ENCODE measurements around the gene NCKAP5.
A peak's percentile ranks its signal among the peaks of the same experiment; 100 is the strongest.

The NCKAP5 gene

DNA sequence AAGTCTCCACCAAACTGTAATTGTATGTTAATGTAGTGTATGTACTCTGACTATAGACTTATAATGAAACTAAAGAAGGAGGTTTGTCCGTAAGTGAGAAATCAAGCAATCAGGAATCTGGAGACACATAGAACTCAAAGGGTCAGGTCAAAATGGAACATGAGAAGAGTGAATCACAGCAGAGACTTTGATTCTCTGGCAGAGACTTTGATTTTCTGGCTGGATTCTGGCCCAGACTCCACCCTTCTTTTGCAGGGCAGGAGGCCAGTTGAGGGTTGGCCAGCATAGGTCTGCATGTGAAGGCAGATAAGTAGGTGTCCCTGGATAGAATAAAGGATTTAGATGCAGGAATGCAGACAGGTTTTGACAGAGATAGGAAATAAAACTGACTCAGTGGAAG, 11.0 kb upstream of the NCKAP5 start:
- no peak overlapping the region for H3K4me3 ChIP-seq (ENCODE audit: low read depth, low read length)
- DNase-seq (ENCODE audit: low read depth), result peak; percentile 61

DNA sequence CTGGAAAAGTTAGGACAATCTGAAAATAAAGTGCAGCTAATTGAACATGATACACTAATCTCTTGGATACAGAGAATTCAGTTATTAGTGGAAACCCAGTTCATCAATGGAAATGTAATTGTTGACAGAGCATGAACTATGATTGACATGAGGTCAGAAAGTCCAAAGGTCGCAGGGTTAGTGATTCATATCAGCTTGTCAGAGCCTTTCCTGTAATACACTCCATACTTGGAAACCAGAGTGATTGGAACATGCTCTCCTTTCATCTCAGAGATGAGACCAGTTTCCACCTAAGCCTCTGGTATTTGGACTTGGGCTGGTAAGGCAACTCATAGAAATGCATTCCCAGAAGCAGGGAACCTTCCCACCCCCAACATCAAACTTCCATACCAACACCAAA, 8.5 kb upstream of the NCKAP5 start:
- H3K4me3 ChIP-seq (ENCODE audit: low read depth, low read length), result no peak overlapping the region
- DNase-seq (ENCODE audit: low read depth), result no peak

DNA sequence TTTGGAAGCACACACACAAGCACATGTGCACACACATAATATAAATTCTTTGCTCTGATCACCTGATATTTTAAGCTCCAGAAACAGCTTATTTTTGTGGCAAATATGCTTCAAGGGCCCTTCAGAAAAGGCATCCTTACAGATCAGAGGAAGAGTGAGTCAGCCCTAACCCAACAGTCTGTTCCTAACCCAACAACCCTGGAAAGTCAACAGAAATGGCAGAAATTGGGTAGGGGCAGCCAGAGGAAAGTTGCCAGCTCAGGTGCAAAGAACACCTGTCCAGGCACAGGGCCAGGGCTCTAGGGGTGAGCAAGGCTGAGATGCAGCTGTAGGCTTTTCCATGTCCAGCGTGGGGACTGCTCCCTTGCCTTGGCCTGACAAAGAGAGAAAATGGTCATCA, 6.4 kb upstream of the NCKAP5 start:
- no peak for DNase-seq (ENCODE audit: low read depth)
- H3K4me3 ChIP-seq (ENCODE audit: low read depth, low read length), result no peak overlapping the region

DNA sequence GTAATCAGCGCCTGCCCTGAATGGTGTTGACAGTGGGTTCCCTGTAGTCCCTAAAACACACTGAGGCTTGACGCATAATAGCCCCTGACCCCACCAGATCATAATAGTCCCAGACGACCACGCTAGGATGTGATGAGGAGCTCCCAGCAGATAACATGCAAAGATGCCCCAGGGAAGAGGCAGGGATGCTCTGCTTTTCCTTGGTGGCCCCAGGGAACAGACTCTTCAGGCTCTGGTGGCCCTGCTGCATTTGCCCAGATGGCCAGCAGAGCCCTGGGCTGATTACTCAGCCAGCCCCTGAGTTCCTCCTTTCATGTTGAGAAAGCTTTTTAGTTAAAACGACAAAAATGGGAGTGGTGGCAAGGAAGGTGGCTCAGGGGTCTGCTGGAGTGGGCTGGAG, 5.9 kb upstream of the NCKAP5 start:
- no peak for DNase-seq (ENCODE audit: low read depth)
- no peak overlapping the region for H3K4me3 ChIP-seq (ENCODE audit: low read depth, low read length)

DNA sequence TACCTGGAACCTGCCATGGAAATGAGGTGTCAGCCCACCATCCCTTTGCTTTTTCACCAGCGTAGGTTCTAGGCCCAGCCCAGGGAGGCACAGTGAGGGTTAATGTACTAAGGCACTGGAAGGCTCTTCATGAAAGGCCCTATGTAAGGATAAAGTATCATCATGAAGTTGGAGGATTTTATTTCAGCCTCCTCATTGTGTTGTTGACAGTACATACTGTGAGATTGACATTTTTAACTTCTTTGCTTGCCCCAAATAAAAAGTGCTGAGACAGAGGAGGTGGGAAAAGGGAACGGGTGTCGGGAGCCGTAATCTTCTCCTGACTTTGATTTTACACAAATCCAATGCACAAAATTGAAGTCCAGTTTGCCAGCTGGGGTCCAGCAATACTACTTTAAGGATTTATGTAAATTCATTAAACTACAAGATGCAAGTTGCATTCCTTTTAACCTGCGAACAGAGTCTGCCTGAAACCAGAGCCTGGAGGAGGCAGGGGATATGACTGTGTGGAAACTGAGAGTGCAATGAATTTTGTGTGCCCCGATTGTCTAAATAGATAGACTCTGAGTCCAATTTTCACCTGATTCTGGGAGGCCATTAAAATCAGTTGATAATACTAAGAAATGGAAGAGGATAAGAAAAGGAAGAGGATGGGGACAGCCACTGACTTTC, 5.4 kb upstream of the NCKAP5 start:
- no peak overlapping the region for H3K4me3 ChIP-seq (ENCODE audit: low read depth, low read length)

DNA sequence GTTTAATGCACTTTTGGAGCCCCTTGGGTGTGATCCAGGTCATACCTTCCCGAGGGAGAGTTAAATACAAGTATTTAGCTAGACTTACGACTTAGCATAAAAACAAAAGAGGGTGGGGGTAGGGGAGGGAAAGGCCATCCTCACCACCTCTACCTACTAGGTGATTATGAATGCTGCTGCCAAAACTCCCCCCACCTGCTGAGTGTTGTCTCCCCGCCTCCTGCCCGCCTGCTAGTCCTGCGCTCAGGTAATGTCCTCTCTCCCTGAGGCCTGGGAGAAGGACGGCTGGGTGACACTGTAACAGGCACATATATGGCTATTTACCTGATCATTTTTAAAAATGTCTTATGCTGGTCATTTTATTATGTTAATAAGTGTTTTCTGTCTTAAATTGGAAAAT, 3.0 kb upstream of the NCKAP5 start:
- no peak for DNase-seq (ENCODE audit: low read depth)
- no peak overlapping the region for H3K4me3 ChIP-seq (ENCODE audit: low read depth, low read length)

More for the DNA sequence above, 5.4 kb upstream of the NCKAP5 start:
- no peak for DNase-seq (ENCODE audit: low read depth)

DNA sequence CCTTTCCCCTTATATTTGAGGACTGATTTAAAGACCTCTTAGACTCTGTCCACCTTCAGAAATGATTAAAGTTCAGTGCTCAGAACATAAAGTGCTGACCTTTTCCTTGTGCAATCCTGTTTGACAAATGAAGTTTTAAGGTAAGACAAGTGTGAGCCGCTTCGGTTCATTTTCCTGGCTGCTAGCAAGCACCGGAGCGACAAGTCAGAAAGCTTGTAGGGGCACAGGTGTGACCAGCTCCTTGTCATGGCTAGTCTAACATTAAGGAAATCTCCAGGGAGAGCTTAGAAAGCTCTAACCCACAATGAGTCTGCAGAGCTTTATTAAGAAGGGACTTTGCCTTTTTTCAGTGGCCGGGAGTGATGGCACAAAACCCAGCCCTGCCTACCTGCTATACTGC, 2.3 kb upstream of the NCKAP5 start:
- H3K4me3 ChIP-seq (ENCODE audit: low read depth, low read length), result no peak overlapping the region
- DNase-seq (ENCODE audit: low read depth), result no peak

DNA sequence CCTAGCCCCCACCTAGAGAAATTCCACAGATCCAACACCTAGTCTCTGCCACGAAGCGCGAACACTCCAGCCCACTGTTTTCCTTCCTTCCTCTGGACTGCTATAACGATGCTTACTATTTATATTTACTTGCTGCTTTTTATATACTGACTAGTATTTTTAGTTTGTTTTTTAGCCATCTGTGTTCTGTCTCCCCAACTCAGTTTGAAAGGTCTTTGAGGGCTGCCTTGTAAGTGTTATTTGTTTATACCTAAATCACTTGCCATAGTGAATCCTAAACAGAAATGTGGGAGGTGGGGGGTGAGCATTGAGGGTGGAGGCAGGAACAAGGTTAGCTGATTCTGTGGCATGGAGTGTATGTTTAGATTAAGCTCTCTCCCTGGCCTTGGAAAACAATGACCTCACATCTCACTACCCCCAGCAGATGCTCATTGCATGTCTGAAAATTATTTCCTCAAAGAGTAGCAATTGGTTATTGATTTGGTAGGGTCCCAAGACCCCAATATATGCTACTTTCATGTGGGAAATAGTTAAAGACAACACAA, 1.1 kb upstream of the NCKAP5 start:
- H3K4me3 ChIP-seq (ENCODE audit: low read depth, low read length), result no peak overlapping the region
- no peak for DNase-seq (ENCODE audit: low read depth)

DNA sequence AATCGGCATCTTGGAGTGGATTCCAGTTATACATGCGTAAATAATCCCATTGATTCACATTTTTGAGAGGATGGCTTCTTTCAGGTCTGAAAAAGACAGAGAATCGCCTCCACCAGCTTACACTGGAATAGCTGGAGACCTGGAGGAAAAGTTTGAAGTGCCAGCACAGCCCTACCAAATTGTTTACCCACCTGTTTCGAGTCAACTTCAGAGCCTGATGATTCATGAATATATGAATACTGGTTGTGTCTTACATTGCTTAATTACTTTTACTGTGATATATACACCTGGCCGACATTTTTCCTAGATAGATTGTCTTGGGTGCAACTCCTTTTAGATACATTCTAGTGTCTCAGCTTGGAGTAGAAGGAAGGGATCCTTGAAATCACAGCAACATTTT, 335 bp upstream of the NCKAP5 start:
- no peak for DNase-seq (ENCODE audit: low read depth)
- peak overlapping the region; percentile 39 for H3K4me3 ChIP-seq (ENCODE audit: low read depth, low read length)

DNA sequence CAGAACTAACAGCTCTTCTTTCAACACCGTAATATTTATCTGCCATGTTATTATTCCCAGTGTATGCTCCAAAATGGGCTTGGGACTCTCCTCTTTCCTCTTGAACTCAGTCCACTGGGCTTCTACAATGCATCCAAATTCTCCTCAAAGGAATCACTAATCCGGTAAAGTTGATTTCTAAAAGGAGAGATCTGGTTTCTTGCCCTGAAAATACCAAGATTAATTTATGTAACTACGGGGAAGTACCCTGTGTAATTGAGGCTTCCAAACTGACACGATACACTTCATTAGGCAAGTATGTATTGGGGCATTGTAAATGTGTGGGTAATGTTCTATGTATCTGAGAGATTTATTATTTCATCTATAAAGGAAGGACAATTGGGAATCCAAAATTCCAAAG, 5.7 kb downstream of the NCKAP5 start:
- DNase-seq (ENCODE audit: low read depth), result no peak
- no peak overlapping the region for H3K4me3 ChIP-seq (ENCODE audit: low read depth, low read length)

DNA sequence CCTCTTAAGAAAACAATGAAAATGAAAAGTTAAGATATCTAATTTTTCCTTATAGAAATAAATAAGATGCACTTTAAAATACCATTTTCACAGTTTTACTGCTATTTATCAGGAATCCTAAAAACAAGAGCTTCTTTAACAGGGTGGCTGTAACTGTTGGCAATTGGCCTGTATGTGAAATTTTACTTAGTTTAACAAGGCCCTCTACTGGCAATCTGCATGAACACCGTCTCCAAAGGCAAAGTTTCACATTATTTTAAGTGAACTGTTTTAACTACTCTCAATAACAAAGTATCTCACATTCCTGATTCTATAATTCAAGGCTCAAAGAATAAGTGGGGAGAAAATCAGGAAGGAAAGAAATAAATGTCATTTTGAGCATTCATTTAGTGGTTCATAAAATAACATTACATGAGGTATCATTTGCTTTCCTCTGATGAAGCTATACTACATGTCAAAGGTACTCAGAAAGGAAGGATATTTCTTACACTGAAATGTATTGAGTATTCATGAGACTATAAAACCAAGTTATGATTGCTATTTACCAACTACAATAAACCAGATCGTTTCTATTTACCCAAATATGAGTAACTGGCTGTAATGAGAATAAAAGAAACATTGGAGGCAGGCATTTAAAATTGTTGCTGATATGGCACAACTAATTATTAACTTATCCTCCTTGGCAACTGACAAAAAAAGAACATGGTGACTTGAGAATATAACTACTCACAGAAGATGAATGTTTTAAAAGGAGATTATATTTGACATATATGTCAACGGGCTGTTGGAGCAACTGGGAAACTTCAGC, 7.0 kb downstream of the NCKAP5 start:
- DNase-seq (ENCODE audit: low read depth), result peak; percentile 43
- no peak overlapping the region for H3K4me3 ChIP-seq (ENCODE audit: low read depth, low read length)

DNA sequence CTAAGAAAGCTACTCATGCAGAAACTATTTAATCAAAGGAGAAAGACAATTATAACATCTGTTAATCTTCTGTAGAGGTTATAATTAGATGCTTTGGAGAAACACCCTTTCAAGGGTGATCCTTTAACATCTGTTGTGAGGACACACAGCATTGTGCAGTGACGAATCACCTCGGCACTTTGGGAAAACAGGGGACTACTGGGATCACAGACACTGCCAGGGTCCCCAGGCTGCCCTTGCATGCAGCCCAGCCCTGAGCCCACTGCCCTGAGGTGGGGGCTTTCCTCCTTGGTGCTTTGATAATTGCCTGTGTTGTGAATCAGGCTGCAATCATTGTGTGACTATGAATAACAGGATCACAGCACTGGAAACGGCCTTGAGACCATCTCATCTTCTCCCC, 10.6 kb downstream of the NCKAP5 start:
- no peak overlapping the region for H3K4me3 ChIP-seq (ENCODE audit: low read depth, low read length)
- DNase-seq (ENCODE audit: low read depth), result no peak

DNA sequence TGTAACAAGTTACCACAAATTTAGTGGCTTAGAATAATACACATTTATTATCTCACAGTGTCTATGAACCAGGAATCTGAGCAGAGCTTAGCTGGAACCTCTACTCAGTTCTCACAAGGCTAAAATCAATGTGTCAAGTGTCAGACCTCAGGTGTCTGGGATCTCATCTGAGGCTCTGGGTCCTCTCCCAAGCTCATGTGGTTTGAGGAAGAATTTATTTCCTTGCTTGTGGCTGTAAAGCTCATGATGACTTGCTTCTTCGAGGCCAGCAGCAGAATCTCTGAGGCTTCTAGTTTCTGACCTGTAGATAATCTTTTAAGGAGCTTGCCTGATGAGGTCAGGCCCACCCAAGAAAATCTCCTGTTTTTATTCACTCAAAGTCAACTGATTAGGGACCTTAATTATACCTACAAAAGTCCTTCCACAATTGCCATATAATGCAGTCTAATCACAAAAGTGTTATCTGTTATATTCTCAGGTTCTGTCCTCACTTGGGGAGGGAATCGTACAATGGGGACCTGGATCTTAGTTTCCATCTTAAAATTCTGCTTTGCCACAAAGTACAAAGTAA, 14.3 kb downstream of the NCKAP5 start:
- H3K4me3 ChIP-seq (ENCODE audit: low read depth, low read length), result no peak overlapping the region
- no peak for DNase-seq (ENCODE audit: low read depth)

DNA sequence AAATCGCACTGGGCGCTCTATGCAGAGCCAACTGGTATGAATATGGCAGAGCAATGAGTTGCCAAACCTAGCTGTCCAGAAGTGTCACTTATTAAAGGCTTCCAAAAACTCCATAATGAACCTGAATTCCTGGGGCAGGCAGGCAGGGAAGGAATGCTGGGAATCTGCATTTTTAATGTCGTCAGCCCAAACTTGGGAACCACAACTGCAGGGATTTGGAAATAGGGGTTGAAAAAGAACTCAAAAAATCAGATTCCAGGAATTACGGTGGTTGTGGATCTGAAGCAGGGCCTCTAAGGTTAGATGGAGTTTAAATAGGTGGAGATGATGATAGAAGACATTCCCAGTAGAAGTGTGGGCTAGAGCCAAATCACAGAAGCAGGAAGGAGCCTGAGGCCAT, 15.0 kb downstream of the NCKAP5 start:
- no peak overlapping the region for H3K4me3 ChIP-seq (ENCODE audit: low read depth, low read length)
- DNase-seq (ENCODE audit: low read depth), result no peak

DNA sequence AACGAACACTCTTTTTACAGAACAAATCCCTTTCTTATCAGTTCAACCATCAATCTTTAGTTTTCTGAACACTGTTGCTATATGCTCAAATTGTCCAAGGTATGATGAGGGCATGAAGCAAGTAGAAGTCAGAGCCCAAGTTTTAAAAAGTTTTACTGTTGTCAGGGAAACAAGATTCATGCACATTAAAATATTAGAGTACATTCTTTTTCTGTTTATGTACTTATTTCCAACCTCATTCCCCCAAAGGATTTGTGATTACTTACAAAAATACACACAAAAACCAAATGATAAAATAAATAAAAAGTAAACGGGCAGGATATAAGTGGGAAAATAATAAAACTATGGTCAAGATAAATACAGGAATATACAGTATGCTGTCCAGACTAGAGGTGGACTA, 15.4 kb downstream of the NCKAP5 start:
- DNase-seq (ENCODE audit: low read depth), result no peak
- H3K4me3 ChIP-seq (ENCODE audit: low read depth, low read length), result no peak overlapping the region

DNA sequence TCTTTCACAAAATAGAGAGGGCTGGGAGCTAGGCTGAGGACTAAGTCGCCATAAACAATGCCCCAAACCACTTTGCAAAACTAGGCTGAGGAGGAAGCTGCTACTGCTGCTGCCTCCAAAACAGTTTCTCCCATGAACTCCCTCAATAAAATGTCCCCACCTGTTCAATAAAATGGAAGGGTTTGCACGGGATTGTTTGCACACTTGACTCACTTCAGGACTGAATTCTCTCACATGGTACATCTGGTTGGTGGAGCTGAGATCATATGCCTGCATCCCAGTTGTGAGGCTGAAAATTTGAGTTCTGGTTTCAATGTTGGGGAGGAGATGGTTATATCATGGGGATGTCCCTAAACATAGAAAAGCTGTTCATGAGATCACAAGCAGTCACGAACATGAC, 26.5 kb downstream of the NCKAP5 start:
- no peak for DNase-seq (ENCODE audit: low read depth)
- H3K4me3 ChIP-seq (ENCODE audit: low read depth, low read length), result no peak overlapping the region

DNA sequence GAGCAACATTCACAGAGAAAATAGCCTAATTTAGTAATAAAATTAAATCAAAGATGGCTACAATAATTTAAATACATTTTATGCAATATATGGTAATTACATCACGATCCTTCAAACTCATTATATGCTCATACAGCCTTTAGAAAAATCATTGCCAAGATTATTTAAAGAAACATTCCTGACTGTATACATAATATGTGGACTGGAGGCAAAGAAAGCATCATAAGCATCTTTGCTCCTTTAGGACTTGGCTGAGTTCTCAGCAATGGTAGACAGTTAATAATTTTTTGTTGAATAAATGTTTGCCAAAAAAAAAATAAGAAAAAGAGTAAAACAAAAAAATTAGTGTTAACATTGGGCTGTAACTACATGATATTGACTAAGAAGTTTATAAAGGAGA, 26.9 kb downstream of the NCKAP5 start:
- DNase-seq (ENCODE audit: low read depth), result no peak
- H3K4me3 ChIP-seq (ENCODE audit: low read depth, low read length), result no peak overlapping the region

DNA sequence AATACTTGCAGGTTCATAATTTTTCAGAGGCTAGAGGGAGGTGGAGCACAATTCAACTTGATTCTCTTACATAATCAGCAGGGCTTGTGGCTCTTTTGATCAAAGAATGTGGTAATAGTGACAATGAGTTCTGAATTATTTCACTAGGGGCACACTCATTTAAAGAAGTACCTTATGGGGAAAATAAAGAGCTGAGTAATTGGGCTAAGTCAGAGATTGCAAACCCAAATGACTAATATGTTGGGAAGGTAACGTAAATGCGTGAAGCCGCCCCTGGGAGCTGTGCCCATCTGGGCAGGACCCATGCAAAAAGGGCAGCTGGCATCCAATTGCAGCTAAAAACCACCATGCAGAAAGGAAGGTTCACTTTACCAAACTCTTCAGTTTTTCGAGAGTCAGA, 35.3 kb downstream of the NCKAP5 start:
- no peak overlapping the region for H3K4me3 ChIP-seq (ENCODE audit: low read depth, low read length)
- DNase-seq (ENCODE audit: low read depth), result no peak

DNA sequence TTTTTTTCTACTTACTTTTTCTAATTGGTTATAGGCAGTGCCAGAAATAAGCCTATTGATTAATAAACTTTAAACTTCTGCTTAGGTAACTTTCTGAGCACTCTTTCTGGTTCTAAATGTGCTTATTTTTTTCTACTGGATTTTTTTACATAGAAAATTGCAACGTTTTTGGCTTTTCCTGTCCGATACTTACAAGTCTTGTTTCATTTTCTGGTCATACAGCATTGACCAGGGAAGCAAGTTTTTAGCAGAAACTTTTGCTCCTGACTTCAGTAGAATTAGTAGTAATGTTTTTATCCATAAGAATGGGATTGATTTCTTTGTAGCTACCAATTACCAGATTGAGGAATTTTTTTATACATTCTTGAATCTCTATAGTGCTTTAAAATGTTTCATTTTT, 36.9 kb downstream of the NCKAP5 start:
- no peak overlapping the region for H3K4me3 ChIP-seq (ENCODE audit: low read depth, low read length)
- no peak for DNase-seq (ENCODE audit: low read depth)

DNA sequence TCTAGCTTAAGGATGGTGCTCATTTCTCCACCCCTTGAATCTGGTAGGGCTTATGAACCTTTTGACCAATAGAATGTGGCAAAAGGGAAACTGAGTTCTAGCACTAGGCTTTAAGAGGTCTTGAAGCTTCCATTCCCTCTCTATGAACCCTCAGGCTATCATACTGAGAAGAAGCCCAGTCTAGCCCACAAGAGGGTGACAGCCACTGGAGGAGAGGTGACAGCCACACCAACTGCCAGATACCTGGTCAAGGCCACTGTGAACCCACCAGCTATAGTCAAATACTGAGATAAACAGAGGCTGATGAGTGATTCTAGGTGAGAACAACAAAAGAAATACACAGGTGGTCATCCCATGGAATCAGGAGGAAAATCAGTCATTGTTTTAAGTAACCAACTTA, 37.6 kb downstream of the NCKAP5 start:
- no peak for DNase-seq (ENCODE audit: low read depth)
- H3K4me3 ChIP-seq (ENCODE audit: low read depth, low read length), result no peak overlapping the region
